Measurements from ENCODE around the gene ADD3. TPM values are rescaled to one million over a fixed set of nuclear protein-coding genes. Genes with fewer than 3 reads are reported as not detected.

Gene ADD3
- polyA plus RNA-seq, 1 donor (not counting 4 experiments of a cell fraction or from before 2014, with no cell fraction given) = 61.7 TPM

DNA sequence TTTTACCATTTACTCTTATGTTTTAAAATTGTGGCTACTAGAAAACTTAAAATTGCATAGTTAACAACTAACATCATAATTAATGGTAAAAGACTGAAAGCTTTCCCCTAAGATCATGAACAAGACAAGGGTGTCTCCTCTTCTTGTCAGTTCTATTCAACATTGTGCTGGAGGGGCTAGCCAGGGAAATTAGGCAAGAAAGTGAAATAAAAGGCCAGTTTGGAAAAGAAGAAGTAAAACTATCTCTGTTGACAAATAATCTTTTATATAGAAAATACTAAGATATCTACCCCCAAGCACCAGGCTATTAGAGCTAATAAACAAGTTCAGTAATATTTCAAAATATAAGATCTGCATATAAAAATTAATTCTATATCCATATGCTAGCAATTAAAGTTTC is 152.7 kb downstream of the ADD3 start:
- FAIRE-seq = no peak
- H3K36me3 ChIP-seq (ENCODE audit: control insufficient read depth in 2 of 2, extremely low read depth in 1 of 2, insufficient read depth in 2 of 2, low read length in 2 of 2) = no peaks in the 10 kb centered on the region
- no peak for DNase-seq (ENCODE audit: low read depth, low spot score)
- H3K27me3 ChIP-seq (ENCODE audit: control insufficient read depth, extremely low read depth, insufficient read depth, low read length) = peaks cover 3% of the 10 kb centered on the region
- H3K27ac ChIP-seq (ENCODE audit: control insufficient read depth, insufficient read depth, low read length) = no peak overlapping the region
- no peak for TF ChIP-seq CTCF (optimal IDR thresholded peaks at IDR 0.05 in 1 of 3, IDR thresholded peaks at IDR 0.05 in 1 of 3, conservative IDR thresholded peaks at IDR 0.05 in 1 of 3; ENCODE audit: extremely low read depth in 1 of 3, insufficient read depth in 2 of 3, low read length in 3 of 3)
- no peak for TF ChIP-seq EZH2 (IDR thresholded peaks at IDR 0.05; ENCODE audit: low read length)
- no peaks in the 10 kb centered on the region for H3K9me1 ChIP-seq (ENCODE audit: control insufficient read depth, extremely low read depth, insufficient read depth, low read length)
- no peaks in the 10 kb centered on the region for H3K79me2 ChIP-seq (ENCODE audit: control insufficient read depth, insufficient read depth, low read length)
- H3K4me1 ChIP-seq (ENCODE audit: control insufficient read depth, extremely low read depth, insufficient read depth, low read length) = no peaks in the 10 kb centered on the region
- H3K9me3 ChIP-seq (ENCODE audit: control insufficient read depth, low read depth, low read length) = no peaks in the 10 kb centered on the region
- H4K20me1 ChIP-seq (ENCODE audit: control insufficient read depth, extremely low read depth, insufficient read depth, low read length) = no peaks in the 10 kb centered on the region
- no peak overlapping the region for H3K4me3 ChIP-seq (ENCODE audit: control insufficient read depth in 2 of 3, extremely low read depth in 1 of 3, insufficient read depth in 2 of 3, low read depth in 1 of 3, low read length in 3 of 3)
- H3K4me2 ChIP-seq (ENCODE audit: control insufficient read depth, extremely low read depth, insufficient read depth, low read depth, low read length) = no peak overlapping the region
- dilution Hi-C loops (cut with MboI; ENCODE audit: extremely low pct_ligation_motif_present, low sequenced_read_pairs) = no loop called here
- H2AFZ ChIP-seq (ENCODE audit: control insufficient read depth, low read length) = no peak overlapping the region
- no peak overlapping the region for H3K9ac ChIP-seq (ENCODE audit: control insufficient read depth, extremely low read depth, insufficient read depth, low read length)

DNA sequence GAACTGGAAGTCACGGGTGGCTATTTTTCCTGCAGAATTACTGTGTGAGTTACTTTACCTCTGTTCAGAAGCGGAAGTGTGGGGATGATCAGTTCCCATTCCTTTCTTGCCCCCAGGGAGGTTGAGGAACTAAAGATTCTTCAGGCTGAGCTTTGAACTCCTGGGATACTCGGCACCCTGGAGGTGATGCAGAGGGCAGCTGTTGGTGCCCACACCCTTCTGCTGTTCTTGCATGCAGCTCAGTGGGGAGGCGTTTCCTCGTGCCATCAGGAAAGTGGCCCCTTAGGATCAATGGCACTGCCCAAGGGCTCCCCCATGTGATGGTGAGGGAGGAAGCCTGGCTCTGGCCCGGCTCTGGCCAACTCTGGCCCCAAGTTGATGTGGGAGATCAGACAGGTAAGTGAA is 155.0 kb downstream of the ADD3 start:
- Histone ChIP-seq H3K27ac (ENCODE audit: control insufficient read depth, insufficient read depth, low read length) (no peak overlapping the region), H3K9me3 (ENCODE audit: control insufficient read depth, low read depth, low read length) (no peaks in the 10 kb centered on the region), H3K9ac (ENCODE audit: control insufficient read depth, extremely low read depth, insufficient read depth, low read length) (no peak overlapping the region), H4K20me1 (ENCODE audit: control insufficient read depth, extremely low read depth, insufficient read depth, low read length) (no peaks in the 10 kb centered on the region), H2AFZ (ENCODE audit: control insufficient read depth, low read length) (no peak overlapping the region), H3K36me3 (ENCODE audit: control insufficient read depth in 2 of 2, extremely low read depth in 1 of 2, insufficient read depth in 2 of 2, low read length in 2 of 2) (no peaks in the 10 kb centered on the region), H3K9me1 (ENCODE audit: control insufficient read depth, extremely low read depth, insufficient read depth, low read length) (no peaks in the 10 kb centered on the region), H3K27me3 (ENCODE audit: control insufficient read depth, extremely low read depth, insufficient read depth, low read length) (peaks cover 3% of the 10 kb centered on the region), H3K79me2 (ENCODE audit: control insufficient read depth, insufficient read depth, low read length) (no peaks in the 10 kb centered on the region), H3K4me2 (ENCODE audit: control insufficient read depth, extremely low read depth, insufficient read depth, low read depth, low read length) (no peak overlapping the region), H3K4me3 (ENCODE audit: control insufficient read depth in 2 of 3, extremely low read depth in 1 of 3, insufficient read depth in 2 of 3, low read depth in 1 of 3, low read length in 3 of 3) (no peak overlapping the region), H3K4me1 (ENCODE audit: control insufficient read depth, extremely low read depth, insufficient read depth, low read length) (no peaks in the 10 kb centered on the region)
- dilution Hi-C loops (cut with MboI; ENCODE audit: extremely low pct_ligation_motif_present, low sequenced_read_pairs) = no loop called here
- TF ChIP-seq CTCF (optimal IDR thresholded peaks at IDR 0.05 in 1 of 3, IDR thresholded peaks at IDR 0.05 in 1 of 3, conservative IDR thresholded peaks at IDR 0.05 in 1 of 3; ENCODE audit: extremely low read depth in 1 of 3, insufficient read depth in 2 of 3, low read length in 3 of 3) (no peak), EZH2 (IDR thresholded peaks at IDR 0.05; ENCODE audit: low read length) (no peak)
- FAIRE-seq (no peak), DNase-seq (ENCODE audit: low read depth, low spot score) (no peak)

Measured in keratinocyte (primary cell).